HL-60 (cell line): Measurements from ENCODE around the gene BRIX1.

ENCODE experiments used
- DNase-seq, 2 experiments: peaks; one replicate each; pipeline ENCODE4 v3.0.0-alpha.2; 2010 to 2020; ENCODE audit warnings: low read depth in 1 of 2, low spot score in 1 of 2
- H3K27ac ChIP-seq: fragments of 250-450 bp; sonication (Bioruptor Pico); replicated peaks from 2 replicates; pipeline ENCODE4 v1.5.1; 2020; ENCODE audit warnings: mild to moderate bottlenecking, moderate library complexity
- H3K27me3 ChIP-seq: fragments of 250-450 bp; sonication (Bioruptor Pico); 2 replicates; pipeline ENCODE4 v1.5.1; 2021; ENCODE audit warnings: mild to moderate bottlenecking, moderate library complexity; ENCODE audit not compliant: insufficient read depth, poor library complexity, severe bottlenecking
- H3K4me3 ChIP-seq: replicated peaks from 2 replicates; pipeline ENCODE4 v1.5.1; 2011; ENCODE audit warnings: mild to moderate bottlenecking, control low read depth, low read length; ENCODE audit not compliant: insufficient read depth
- GABPA ChIP-seq: IDR thresholded peaks from 2 replicates; pipeline ENCODE4 v1.6.1; 2012; ENCODE audit warnings: low read depth
- POLR2AphosphoS5 ChIP-seq: IDR thresholded peaks from 2 replicates; pipeline ENCODE4 v1.6.1; 2012; ENCODE audit warnings: low read depth
- REST ChIP-seq: IDR thresholded peaks from 2 replicates; pipeline ENCODE4 v1.6.1; 2012; ENCODE audit warnings: low read depth; ENCODE audit not compliant: insufficient replicate concordance
- SPI1 ChIP-seq: IDR thresholded peaks from 2 replicates; pipeline ENCODE4 v1.6.1; 2012; ENCODE audit warnings: low read depth, mild to moderate bottlenecking, borderline replicate concordance
- TF ChIP-seq, protein P1 (sequence below): IDR thresholded peaks from one replicate; pipeline ENCODE4 v1.5.1; 2011; ENCODE audit warnings: low read length, control low read depth, inconsistent platforms; ENCODE audit not compliant: insufficient read depth

The BRIX1 gene

DNA sequence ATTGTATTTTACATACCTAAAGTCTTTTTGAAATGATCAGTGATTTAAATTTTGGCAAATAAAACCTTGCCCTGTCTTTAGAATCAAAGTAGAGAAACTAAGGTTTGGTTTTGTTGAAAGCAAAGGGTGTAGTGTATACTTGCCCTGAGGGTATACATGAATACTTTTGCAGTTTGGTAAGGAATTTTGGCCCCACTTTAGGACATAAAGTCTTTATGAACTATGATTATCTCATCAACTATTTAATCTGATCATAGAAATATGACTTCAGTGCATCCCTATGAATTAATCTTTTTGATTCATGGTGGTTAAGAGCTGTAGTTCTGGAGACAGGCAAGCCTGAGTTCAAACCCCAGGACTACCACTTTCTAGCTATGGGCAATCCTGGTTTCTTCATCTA lies 17.9 kb upstream of the BRIX1 start:
- H3K27me3 ChIP-seq: no peaks in the 10 kb centered on the region
- H3K4me3 ChIP-seq: no peak overlapping the region
- H3K27ac ChIP-seq: no peak overlapping the region
- TF ChIP-seq REST (no peak), SPI1 (no peak), POLR2AphosphoS5 (no peak), GABPA (no peak)
- TF ChIP-seq, protein P1, sequence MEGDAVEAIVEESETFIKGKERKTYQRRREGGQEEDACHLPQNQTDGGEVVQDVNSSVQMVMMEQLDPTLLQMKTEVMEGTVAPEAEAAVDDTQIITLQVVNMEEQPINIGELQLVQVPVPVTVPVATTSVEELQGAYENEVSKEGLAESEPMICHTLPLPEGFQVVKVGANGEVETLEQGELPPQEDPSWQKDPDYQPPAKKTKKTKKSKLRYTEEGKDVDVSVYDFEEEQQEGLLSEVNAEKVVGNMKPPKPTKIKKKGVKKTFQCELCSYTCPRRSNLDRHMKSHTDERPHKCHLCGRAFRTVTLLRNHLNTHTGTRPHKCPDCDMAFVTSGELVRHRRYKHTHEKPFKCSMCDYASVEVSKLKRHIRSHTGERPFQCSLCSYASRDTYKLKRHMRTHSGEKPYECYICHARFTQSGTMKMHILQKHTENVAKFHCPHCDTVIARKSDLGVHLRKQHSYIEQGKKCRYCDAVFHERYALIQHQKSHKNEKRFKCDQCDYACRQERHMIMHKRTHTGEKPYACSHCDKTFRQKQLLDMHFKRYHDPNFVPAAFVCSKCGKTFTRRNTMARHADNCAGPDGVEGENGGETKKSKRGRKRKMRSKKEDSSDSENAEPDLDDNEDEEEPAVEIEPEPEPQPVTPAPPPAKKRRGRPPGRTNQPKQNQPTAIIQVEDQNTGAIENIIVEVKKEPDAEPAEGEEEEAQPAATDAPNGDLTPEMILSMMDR: no peak
- DNase-seq: no peak

GRCh38 chr5:34898258-34898895 lies 17.1 kb upstream of the BRIX1 start:
- Histone ChIP-seq H3K27ac (no peak overlapping the region), H3K27me3 (no peaks in the 10 kb centered on the region), H3K4me3 (no peak overlapping the region)
- no peak for TF ChIP-seq REST
- TF ChIP-seq POLR2AphosphoS5: no peak
- TF ChIP-seq, protein P1: peak; percentile 83
- no peak for TF ChIP-seq GABPA
- no peak for TF ChIP-seq SPI1
- peak in 1 of 2 experiments; percentile 53 for DNase-seq

- Histone ChIP-seq H3K27me3 (no peaks in the 10 kb centered on the region), H3K27ac (no peak overlapping the region), H3K4me3 (no peak overlapping the region)
- DNase-seq: no peak
- no peak for TF ChIP-seq SPI1
- TF ChIP-seq GABPA: no peak
- TF ChIP-seq REST: no peak
- no peak for TF ChIP-seq POLR2AphosphoS5
- TF ChIP-seq, protein P1: no peak
Measured at GRCh38 chr5:34899066-34899465, 16.4 kb upstream of the BRIX1 start.
